Ammon's horn (tissue), 1 donor: ENCODE data around the gene COL25A1.
"Not testable (repeated sequence)": the region's sequence is repeated elsewhere in the genome, so short reads cannot be mapped to it uniquely, and the experiment has no call there.

Source experiments
- DNase-seq: peaks from one replicate; pipeline ENCODE4 v3.0.0-alpha.2; 2016; ENCODE audit warnings: low spot score

Gene COL25A1

DNA sequence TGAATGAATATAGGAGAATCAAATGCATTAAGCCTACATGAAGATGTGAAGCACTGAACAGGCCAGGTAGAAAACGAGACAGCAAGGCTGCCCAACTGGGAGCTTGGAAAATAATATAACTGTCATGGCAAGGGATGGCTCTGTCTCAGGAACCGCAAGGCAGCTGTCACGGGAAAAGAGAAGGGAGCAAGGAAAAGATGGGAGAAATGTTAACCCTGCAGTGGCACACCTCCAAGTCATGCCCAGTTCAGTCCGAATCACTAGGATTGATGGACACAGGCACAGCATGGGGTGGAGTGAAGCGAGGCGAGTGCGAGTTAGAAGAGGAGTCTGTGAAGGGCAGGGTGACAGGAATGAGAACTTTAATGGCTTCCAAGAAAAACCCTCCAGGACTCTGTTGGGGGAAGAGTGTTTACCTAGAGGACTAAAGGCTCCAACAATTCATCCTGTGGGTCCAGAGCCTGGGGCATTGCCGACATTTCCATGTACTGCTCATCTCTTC lies 395.5 kb downstream of the COL25A1 start:
- no peak for DNase-seq

DNA sequence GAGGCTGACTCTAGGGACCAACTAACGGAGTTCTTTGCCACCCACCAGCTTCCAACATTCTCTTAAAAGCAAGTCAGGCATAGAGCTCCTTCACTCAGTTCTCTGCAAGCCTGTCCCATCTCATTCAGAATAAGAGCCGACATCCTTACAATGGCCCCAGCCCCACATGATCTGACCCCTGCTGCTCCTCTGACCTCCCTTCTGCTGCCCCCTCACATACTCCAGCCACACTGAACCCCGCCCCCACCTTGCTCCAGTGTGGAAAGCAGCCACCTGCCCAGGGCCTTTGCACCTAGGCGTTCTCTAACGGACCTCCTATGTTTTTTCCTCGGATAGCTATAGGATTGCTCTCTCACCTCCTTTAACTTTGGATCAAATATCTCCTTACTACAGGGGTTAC lies 396.5 kb downstream of the COL25A1 start:
- DNase-seq = no peak

DNA sequence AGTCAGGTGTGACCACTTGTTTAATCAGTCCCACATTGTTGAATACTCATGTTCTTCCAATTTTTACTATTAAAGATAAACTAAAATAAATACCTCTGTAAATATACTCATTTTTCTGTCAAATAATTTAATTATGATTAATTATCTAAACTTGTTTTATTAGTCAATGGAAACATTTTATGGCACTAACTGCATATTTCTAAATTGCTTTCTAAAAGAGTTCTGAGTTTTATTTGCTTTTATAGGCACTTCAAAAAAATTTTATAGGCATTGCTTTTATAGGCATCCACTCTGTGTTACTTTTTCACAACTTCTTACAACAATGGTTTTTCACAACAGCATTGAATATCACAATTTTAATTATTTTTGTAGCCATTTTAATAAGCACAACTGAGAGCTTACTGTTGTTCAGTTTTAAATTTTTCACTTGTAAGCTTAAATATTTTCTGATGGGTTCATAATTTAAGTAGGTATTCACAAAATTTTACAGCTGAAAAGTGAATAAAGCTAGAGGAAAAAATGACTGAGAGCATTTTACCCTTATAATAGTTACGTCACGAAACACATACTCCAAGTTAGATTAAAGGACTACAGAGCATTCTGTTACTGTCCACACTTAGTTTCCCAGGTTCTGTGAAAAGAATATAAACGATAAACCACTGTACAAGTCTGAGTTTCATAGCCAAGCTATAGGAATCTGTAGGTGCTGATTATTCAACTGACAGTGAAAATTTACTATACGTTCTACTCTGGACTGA lies 398.8 kb downstream of the COL25A1 start:
- DNase-seq = no peak

DNA sequence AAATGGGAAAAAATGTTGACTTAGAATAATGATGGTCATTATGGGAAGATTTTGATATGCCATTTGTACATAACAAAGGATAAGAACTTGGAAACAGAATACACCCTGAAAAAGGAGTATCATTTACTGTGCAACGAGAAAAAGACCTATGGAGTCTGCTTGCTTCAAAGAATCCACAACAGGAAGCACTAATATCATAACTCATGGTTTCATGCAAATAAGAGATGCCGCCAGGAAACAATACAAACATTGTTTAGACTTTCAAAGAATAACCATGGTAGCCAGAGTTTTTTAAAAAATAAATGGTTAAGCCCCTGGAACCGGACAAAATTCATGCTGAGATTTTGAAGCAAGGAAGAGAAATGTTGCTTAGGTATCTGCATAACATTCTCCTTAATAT lies 399.7 kb downstream of the COL25A1 start:
- DNase-seq = no peak

DNA sequence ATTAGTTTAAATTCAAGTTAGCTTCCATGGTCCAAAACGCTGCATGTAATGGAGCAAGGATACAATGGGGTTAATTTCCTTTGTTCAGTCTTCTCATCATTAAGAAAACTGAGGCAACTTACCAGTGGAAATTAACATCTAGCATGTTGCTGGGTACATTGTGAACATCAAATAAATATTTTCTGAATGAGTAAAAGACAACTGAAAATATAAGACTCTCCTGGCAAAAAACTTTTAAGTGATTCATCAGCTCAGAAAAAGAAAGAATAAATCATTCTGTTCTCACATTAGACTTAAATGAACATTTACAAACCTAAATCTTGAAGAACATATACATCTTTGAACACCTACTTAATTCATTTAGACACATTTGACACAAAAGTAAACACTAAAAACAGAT lies 401.2 kb downstream of the COL25A1 start:
- no peak for DNase-seq

DNA sequence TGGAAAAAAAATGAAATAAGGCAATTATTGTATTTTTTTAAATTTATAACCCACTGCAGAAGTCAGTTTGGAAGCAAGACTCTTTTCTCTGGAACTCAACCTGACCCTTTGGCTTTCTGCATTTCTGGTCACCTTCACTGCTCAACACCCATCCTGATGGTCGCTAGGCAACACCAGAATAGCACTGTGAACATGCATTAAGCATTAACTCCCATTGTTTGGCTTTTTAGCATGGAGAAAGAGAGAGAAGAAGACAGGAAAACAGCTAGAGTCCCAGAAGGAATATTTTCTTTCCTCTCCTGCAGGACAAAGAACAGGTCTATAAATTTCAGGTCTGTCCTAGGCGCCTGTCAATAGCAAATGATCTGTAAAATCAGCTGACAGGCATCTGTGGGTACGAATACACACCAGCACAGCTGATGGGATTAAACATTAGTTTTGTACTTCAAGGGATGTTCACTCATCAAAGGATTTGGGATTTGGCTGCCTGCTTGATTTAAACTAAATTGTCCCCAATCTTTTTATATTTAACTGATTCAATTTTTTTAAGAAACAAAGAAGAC lies 402.4 kb downstream of the COL25A1 start:
- DNase-seq = no peak

DNA sequence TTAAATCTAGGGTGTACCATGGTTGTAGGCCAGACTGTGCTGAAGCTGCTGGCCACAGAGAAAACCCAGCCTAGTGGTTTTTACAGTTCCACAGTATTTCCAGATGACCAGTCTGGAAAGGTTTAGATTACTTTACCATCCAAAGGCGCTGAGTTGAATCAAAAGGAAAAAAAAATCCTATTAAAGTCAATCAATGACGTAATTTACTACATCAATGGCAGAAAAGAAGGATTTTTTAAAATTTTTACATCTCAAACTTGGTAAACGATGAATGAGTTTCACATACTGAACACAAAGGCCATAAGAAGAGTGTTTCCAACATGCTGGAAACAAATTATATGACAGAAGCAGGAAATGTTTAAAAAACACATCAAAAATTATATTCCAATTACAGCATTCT lies 409.0 kb downstream of the COL25A1 start:
- no peak for DNase-seq

DNA sequence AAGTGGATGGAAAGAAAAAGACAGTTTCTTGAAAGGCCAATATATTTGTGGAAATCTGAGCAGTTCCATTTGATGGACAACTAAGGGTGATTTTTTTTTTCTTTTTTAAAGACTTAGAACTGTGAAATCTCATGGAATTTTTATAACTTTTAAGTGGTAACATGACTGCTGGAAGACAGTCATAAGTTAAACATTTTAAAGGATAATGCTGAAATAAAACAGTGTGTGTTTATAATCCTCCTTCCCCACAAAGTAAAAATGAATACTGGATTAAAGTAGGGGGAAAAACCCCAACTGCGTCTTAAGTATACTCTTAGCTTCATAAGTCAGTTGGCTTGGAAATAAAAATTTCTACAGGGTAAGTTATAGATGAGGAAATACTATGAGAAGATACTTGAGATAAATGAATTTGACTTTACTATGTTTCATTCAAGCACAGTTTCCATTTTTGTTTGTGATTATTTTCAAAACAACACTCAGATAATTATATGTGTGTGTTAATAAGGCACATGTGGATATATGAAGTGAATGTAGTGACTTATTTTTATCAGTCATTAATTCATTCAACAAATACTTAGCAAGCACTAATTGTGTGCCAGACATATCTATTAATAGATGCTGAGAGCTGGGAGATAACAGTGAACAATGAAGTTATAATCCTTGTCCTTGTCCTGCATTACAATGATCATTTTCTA lies 410.4 kb downstream of the COL25A1 start:
- no peak for DNase-seq

DNA sequence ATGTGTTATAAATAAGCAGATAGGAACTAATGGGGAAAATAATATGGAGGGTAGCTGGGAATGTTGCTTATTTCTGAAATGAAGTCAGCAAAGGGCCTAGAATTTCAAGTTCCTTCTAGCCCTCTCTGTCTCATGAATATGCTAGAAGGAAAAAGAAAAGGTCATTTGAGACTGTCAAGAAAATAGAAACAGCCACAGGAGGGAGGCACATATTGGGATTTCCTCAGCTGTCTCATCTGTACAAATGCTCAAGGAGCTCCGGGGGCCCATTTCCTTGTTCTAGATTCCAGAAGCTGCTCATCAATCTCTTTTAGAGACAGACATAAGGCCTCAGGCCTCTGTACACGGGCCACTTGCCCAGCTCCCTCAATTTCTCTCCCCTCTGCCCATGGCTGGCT lies 412.0 kb downstream of the COL25A1 start:
- no peak for DNase-seq

DNA sequence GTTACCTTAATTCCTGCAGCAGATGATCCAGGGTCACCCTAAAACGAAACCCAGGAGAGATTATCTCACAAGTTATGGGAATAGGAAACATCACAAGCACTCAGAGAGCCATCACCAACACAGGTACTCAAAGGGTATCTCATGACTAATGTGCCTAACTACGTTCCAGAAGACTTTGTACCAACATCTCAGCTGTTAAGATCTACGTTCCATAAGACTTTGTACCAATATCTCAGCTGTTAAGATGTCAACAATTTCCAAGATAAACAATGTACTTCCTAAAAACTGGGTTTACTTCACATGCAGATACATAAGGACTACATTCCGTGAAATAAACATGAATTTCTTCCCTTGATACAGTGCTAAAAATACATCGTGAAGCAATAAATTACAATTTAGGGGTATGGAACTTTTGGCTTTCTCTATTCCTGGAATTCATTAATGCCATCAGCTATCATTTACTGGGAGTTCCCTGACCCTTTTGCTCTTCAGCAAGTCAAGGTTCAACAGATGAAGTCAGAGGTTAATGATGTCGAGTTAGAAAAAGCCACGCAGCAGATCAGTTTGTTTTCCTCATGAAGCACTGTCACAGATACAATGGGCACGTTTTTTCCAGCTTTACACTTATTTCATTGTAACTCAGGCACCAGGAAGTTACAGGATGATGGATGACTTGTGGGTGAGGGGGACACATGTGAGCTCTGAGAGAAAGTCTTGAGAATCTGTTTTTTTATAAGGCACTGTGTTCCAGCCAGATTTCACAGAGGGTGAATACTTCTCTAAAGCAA lies 412.6 kb downstream of the COL25A1 start:
- DNase-seq = no peak

DNA sequence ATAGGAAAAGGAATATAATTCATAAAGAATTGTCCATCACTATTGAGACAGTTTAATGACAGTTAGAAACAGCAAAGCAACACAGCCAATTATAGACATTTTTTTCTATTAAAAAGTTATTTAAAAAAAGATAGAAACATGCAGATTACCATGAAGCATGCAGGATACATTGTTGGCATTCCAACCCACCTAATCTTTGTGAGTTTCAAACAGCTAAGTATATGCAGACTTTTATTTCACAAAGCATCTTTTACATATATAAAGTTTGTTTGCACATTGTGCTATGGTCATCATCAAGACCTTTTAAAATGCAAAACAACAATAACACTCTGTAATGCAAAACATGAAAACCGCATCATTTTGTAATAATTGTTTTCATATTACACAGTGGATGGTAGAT lies 413.7 kb downstream of the COL25A1 start:
- no peak for DNase-seq

DNA sequence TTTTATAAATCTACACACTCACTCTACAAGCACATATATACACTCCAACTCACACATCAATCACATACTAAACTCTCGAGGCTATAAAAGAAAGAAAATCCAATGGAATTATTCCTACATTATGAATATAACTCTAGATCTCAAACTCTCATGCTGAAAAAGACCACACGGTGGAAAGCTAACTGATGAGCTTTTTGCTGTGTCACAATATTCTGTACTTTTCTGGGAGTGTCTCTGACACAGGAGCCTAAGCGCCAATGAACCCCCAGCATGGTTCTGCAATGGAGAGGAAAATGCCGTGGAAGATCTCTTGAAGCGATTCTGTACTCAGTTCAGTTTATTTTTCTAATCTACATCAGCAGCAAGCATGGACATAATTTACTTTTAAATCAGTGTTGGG lies 415.4 kb downstream of the COL25A1 start:
- DNase-seq = no peak

DNA sequence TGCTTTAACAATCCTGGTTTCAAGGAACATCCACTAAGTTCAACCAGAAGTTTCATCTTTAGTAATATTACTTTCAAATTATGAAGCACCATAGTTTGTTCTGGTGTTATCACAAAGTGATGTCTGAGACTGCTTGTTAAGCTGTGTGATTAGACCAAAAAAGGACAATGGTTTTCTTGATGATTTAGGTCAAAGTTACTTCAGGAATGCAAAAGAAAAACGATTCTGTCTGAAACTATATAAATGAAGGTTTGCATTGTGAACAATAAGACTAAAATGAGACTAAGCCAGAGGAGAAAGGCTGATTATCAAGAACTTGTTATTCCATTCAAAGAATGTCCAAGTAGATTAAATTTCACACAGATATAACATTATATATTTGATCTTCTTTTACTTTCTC lies 417.2 kb downstream of the COL25A1 start:
- no peak for DNase-seq

DNA sequence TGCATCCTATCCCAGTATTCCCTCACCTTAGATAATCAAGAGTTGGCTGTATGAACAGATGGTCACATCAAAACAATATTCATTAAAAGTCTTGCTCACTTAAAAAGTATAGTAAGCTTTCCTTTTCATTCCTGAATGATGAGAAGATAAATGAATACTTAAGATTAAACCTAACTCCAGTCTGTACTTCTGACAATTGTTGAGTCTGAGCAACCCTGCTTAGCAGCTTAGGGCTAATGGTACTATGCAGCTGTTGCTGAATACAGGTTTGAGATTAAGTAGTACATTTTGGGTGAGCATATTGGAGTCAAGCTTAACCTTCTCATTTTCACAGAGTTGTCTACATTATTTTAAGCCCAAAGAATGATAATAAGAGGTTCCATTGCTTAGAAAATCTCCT lies 417.9 kb downstream of the COL25A1 start:
- DNase-seq = no peak

DNA sequence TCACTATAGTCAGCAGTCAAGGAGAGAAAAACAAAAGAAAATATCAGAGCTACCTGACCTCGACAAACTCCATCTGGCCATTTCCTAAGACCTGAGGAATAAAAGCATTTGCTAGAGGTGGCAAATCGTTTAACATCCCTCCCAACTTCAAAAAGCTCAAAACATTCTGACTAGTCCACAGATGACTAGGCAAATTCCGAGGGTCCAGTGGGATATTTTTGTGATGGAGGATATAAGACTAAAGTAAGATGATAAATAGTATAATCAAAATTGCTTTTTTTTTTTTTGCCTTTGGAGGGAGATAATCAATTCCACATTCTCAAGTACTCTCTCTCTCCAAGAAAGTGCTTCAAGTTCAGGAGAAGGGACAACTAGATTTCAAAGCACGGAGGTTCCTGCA lies 420.5 kb downstream of the COL25A1 start:
- DNase-seq = no peak

DNA sequence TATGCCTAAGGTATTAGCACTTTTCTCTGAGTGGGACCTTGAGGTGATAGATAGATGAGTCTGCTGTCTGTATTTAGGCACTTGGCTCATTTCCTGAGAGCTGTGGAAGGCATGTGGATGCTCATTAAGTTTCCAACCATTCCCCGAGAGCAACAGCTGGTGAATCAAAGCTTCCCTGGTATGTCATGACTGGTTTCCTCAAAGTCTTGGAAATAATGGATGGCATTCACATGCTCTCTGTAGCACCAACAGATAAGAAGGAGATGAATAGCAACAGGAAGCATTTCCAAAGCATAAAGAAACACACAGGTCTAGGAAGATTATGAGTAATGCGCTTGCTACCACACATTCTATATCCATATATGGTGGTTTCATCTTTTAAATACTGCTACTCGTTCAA lies 421.3 kb downstream of the COL25A1 start:
- no peak for DNase-seq

DNA sequence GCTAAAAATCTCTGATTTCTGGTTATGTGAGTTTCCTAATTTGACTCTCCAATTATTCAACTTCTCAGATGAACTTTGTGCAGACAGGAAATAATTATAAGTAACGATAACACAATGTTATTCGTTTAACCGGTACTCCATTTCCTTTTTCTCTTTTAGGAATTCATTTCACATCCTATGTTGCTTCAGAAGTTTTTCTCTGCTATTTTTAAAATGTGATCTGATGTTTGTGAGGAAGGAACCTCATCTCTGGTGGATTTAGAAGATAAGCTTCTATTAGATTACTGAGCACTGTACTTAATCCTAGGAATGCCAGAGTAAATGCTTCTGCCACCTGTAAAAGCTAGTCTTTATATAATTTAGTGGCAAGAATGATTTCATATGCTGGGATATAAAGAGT lies 423.7 kb downstream of the COL25A1 start:
- DNase-seq = no peak

DNA sequence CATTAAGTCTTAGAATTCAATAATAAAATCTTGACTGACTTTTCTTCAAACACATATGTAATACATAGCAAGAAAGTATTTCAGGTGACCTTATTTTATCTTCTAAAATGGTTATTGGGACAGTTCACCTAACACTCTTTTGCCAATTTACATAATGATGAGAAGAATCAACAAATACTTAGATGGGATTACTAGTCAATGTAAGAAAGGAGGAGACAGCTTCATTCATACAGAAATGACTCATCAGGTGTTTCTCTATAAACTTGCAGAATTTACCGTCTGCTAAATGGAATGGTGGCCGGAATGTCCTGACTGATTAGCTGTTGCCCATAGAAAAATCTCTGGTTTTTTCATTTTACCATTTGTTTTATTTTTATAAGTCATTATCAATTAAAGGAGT lies 424.6 kb downstream of the COL25A1 start:
- DNase-seq = no peak

DNA sequence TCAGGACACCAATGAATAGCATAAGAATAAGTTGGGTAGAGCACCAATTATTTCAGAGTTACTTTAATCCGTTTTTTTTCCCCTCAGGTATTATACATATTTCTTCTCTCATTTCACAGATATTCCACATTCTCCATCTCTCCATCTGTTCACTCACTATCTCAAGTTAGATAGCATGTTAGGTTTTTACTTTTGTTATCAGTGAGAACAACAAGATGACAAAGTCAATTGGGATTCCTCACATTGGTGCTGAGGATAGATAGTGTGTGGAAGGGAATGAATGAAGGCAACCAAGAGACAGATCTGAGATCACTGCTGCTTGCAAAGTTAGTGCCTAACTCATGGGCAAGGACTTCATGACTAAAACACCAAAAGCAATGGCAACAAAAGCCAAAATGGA lies 427.7 kb downstream of the COL25A1 start:
- DNase-seq = no peak

DNA sequence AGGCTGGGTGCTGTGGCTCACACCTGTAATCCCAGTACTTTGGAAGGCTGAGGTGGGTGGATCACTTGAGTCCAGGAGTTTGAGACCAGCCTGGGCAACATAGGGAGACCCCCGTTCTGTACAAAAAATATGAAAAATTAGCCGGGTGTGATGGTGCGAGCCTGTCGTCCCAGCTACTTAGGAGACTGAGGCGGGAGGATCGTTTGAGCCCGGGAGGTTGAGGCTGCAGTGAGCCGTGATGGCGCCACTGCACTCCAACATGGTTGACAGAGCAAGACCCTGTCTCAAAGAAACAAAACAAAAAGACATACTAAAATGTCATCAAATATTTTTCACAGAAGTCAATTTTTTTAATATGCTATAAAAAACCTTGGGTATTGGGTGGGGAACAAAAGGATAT lies 432.5 kb downstream of the COL25A1 start:
- DNase-seq = not testable (repeated sequence)

DNA sequence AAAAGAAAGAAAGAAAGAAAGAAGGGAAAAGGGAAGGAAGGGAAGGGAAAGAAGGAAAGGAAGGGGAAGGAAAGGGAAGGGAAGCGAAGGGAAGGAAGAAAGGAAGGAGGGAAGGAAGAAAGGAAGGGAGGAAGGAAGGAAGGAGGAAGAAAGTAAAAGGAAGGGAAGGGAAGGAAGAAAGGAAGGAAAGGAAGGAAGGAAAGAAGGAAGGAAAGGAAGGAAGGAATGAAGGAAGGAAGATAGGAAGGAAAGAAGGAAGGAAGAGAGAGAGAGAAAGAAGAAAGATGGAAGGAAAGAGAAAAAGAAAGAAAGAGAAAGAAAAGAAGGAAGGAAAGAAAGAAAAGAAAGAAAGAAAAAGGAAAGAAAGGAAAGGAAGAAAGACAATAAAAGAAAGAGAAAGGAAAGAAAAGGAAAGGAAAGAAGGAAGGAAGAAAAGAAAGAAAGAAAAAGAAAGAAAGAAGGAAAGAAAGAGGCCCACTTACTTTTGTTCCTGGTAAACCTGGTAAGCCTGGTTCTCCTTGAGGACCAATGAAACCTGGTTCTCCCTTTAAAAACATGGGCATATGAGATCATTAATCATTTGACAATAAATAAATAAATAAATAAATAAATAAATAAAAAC lies 433.7 kb downstream of the COL25A1 start:
- DNase-seq = no peak

DNA sequence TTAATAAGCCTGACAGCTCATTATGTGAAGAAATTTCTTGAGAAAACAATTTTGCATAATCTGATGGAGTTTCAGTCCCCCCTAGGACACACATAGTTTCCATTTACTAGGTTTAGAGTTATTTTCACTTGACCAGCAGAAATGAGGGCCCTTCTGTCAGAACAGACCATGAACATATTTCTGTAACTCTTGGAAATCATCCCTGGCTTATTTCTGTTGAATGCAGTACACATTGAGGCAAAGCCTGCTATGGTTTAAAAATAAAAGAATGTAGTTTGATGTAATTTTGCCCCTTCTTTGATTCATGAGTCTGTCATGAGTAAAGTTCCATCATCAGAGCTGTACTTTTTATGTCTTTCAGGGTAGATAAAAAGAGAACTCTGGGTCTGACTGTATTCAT lies 435.0 kb downstream of the COL25A1 start:
- no peak for DNase-seq
